Panc1 (cell line): Measurements from ENCODE around the gene PAPPA. TPM values are rescaled to one million over a fixed set of nuclear protein-coding genes. Genes with fewer than 3 reads are reported as not detected.

Experiments used
- ATAC-seq: fragments of 200-7000 bp; cut with Tn5 transposase; 2 replicates; pipeline ENCODE4 v1.9.1; 2020; ENCODE audit warnings: mild to moderate bottlenecking, moderate library complexity
- BruUV-seq: library from RNA; stranded (reverse); fragments of 400-500 nt; replicated peaks from 2 replicates; lab custom pipeline; 2021; lab: Mats Ljungman, UMichigan
- CTCF ChIA-PET: fragments of 300-600 bp; sonication (Branson Sonifier 250); formaldehyde crosslinking; loops from one replicate; lab custom pipeline; 2022; ENCODE audit warnings: antibody characterized with exemption; lab: Charles Lee
- POLR2A ChIA-PET: fragments of 300-600 bp; sonication (Branson Sonifier 250); formaldehyde crosslinking; loops from one replicate; lab custom pipeline; 2022; ENCODE audit warnings: antibody characterized with exemption; lab: Charles Lee
- DNase-seq: peaks from one replicate; pipeline ENCODE4 v3.0.0-alpha.2; 2010; ENCODE audit warnings: low read depth, low spot score
- H3K27ac ChIP-seq: 2 replicates; pipeline ENCODE4 v1.5.1; 2011; ENCODE audit warnings: mild to moderate bottlenecking, low read length, inconsistent platforms
- H3K27me3 ChIP-seq: fragments of 200-500 bp; sonication (Bioruptor generic); 2 replicates; pipeline ENCODE4 v1.6.0; 2014; ENCODE audit warnings: low read length, inconsistent platforms; ENCODE audit not compliant: control insufficient read depth, insufficient read depth
- H3K36me3 ChIP-seq: fragments of 200-500 bp; sonication (Bioruptor generic); 2 replicates; pipeline ENCODE4 v1.5.1; 2014; ENCODE audit warnings: inconsistent platforms, mild to moderate bottlenecking, low read length, moderate library complexity; ENCODE audit not compliant: control insufficient read depth, insufficient read depth
- H3K4me1 ChIP-seq: 2 replicates; pipeline ENCODE4 v1.5.1; 2011; ENCODE audit warnings: inconsistent platforms, mild to moderate bottlenecking, low read length, moderate library complexity; ENCODE audit not compliant: control insufficient read depth, insufficient read depth
- H3K4me3 ChIP-seq, 2 experiments: 2 replicates each; pipeline ENCODE4 v1.5.1; 2011 to 2012; ENCODE audit warnings: low read depth in 2 of 2, low read length in 2 of 2, mild to moderate bottlenecking in 2 of 2, inconsistent platforms in 1 of 2, moderate library complexity in 1 of 2
- H3K9me3 ChIP-seq: fragments of 200-500 bp; sonication (Bioruptor generic); 2 replicates; pipeline ENCODE4 v1.5.1; 2014; ENCODE audit warnings: low read depth, mild to moderate bottlenecking, inconsistent platforms, low read length, moderate library complexity; ENCODE audit not compliant: control insufficient read depth, insufficient read depth
- CTCF ChIP-seq: fragments of 450-650 bp; IDR thresholded peaks from 2 replicates; pipeline ENCODE4 v1.5.1; 2017; ENCODE audit warnings: mild to moderate bottlenecking
- POLR2AphosphoS5 ChIP-seq: IDR thresholded peaks from 2 replicates; pipeline ENCODE4 v1.6.1; 2012; ENCODE audit warnings: mild to moderate bottlenecking, low read depth, low read length, moderate library complexity
- REST ChIP-seq, 2 experiments: IDR thresholded peaks; 2 replicates each; pipeline ENCODE4 v1.6.1; 2011 to 2012; ENCODE audit warnings: low read depth in 2 of 2, control low read depth in 1 of 2, low read length in 1 of 2, mild to moderate bottlenecking in 1 of 2, moderate library complexity in 1 of 2; ENCODE audit not compliant: insufficient read depth in 1 of 2
- SIN3A ChIP-seq: IDR thresholded peaks from 2 replicates; pipeline ENCODE4 v1.6.1; 2012; ENCODE audit warnings: low read depth, mild to moderate bottlenecking, low read length, moderate library complexity, borderline replicate concordance; ENCODE audit not compliant: insufficient read depth
- TCF7L2 ChIP-seq: IDR thresholded peaks from 2 replicates; pipeline ENCODE4 v1.6.1; 2011; ENCODE audit warnings: mild to moderate bottlenecking, low read depth, low read length, inconsistent platforms
- in situ Hi-C: cut with HindIII; loops from 2 replicates; pipeline ENCODE4 v1.10.0; 2016; ENCODE audit warnings: low sequenced_read_pairs, low pct_unique_long_range_greater_than_20kb
- intact Hi-C: fragments of 100-400 bp; cut with micrococcal nuclease; formaldehyde crosslinking; loops from one replicate; pipeline ENCODE4 v1.10.0; 2022; ENCODE audit not compliant: unreplicated experiment
- total RNA-seq: library from RNA; stranded (reverse); gene quantifications from one replicate; pipeline ENCODE4 v1.2.1, GENCODE V29; 2021; ENCODE audit not compliant: unreplicated experiment

PAPPA gene
- total RNA-seq, 1 experiment from 2014 or later: 1.2 TPM

- POLR2A ChIA-PET: no interaction called here
- in situ Hi-C loops: no loop called here
Measured at GRCh38 chr9:116286297-116286696, 132.7 kb downstream of the PAPPA start.

GRCh38 chr9:116287721-116288120 is 134.1 kb downstream of the PAPPA start:
- in situ Hi-C loops (no loop called here), intact Hi-C loops (no loop called here)
- BruUV-seq: no TSS peak
- Histone ChIP-seq H3K27me3 (no peaks in the 10 kb centered on the region), H3K9me3 (no peaks in the 10 kb centered on the region), H3K36me3 (no peaks in the 10 kb centered on the region), H3K4me1 (no peaks in the 10 kb centered on the region), H3K27ac (no peak overlapping the region), H3K4me3 (no peak overlapping the region)
- TF ChIP-seq POLR2AphosphoS5: no peak
- no peak for TF ChIP-seq SIN3A
- no peak for DNase-seq
- ChIA-PET CTCF (no interaction called here), POLR2A (no interaction called here)
- no peak for ATAC-seq

More at GRCh38 chr9:116286297-116286696, 132.7 kb downstream of the PAPPA start:
- no peaks in the 10 kb centered on the region for H3K36me3 ChIP-seq
- H3K9me3 ChIP-seq: no peaks in the 10 kb centered on the region
- no peaks in the 10 kb centered on the region for H3K27me3 ChIP-seq
- no peak for ATAC-seq
- no TSS peak for BruUV-seq
- no peaks in the 10 kb centered on the region for H3K4me1 ChIP-seq
- intact Hi-C loops: no loop called here
- CTCF ChIA-PET: no interaction called here
- TF ChIP-seq CTCF (no peak), TCF7L2 (no peak), REST (IDR thresholded peaks at IDR 0.05; ENCODE audit: insufficient read depth in 1 of 2, low read depth in 2 of 2, low read length in 1 of 2) (no peak), SIN3A (no peak), POLR2AphosphoS5 (no peak)
- no peak for DNase-seq
- no peak overlapping the region for H3K4me3 ChIP-seq
- no peak overlapping the region for H3K27ac ChIP-seq

GRCh38 chr9:116288658-116289057 is 135.1 kb downstream of the PAPPA start:
- no peaks in the 10 kb centered on the region for H3K27me3 ChIP-seq
- ATAC-seq (no peak), DNase-seq (no peak)
- no peak overlapping the region for H3K4me3 ChIP-seq
- in situ Hi-C loops: no loop called here
- no peak for TF ChIP-seq SIN3A
- TF ChIP-seq CTCF: no peak
- no peak for TF ChIP-seq POLR2AphosphoS5
- no peak for TF ChIP-seq TCF7L2
- TF ChIP-seq REST (IDR thresholded peaks at IDR 0.05; ENCODE audit: insufficient read depth in 1 of 2, low read depth in 2 of 2, low read length in 1 of 2): no peak
- no peaks in the 10 kb centered on the region for H3K36me3 ChIP-seq
- no peaks in the 10 kb centered on the region for H3K4me1 ChIP-seq
- ChIA-PET POLR2A (no interaction called here), CTCF (no interaction called here)
- no TSS peak for BruUV-seq
- intact Hi-C loops: no loop called here
- H3K27ac ChIP-seq: no peak overlapping the region
- H3K9me3 ChIP-seq: no peaks in the 10 kb centered on the region
